Hepatocyte (in vitro differentiated cells): ENCODE results near the gene NSMF. TPM values are rescaled to one million over a fixed set of nuclear protein-coding genes. Genes with fewer than 3 reads are reported as not detected.

ENCODE experiments used
- DNase-seq: peaks from one replicate; pipeline ENCODE4 v3.0.0-alpha.2; 2016; ENCODE audit warnings: low spot score
- H2AFZ ChIP-seq: fragments of 200-600 bp; sonication (generic); 2 replicates; pipeline ENCODE4 v1.6.0; 2016; ENCODE audit warnings: antibody characterized with exemption, mild to moderate bottlenecking
- H3K27ac ChIP-seq: fragments of 200-600 bp; sonication (generic); 2 replicates; pipeline ENCODE4 v1.5.1; 2016; ENCODE audit warnings: mild to moderate bottlenecking
- H3K27me3 ChIP-seq: fragments of 200-600 bp; sonication (generic); 2 replicates; pipeline ENCODE4 v1.6.1; 2016
- H3K36me3 ChIP-seq: fragments of 200-600 bp; sonication (generic); replicated peaks from 2 replicates; pipeline ENCODE4 v1.5.1; 2016; ENCODE audit warnings: low read depth; ENCODE audit not compliant: insufficient read depth
- H3K4me1 ChIP-seq: fragments of 200-600 bp; sonication (generic); 2 replicates; pipeline ENCODE4 v1.5.1; 2016; ENCODE audit warnings: mild to moderate bottlenecking, moderate library complexity; ENCODE audit not compliant: insufficient read depth
- H3K4me2 ChIP-seq: fragments of 200-600 bp; sonication (generic); 2 replicates; pipeline ENCODE4 v1.6.0; 2016
- H3K4me3 ChIP-seq: fragments of 200-600 bp; sonication (generic); 2 replicates; pipeline ENCODE4 v1.5.1; 2016; ENCODE audit warnings: mild to moderate bottlenecking
- H3K79me2 ChIP-seq: fragments of 200-600 bp; sonication (generic); 2 replicates; pipeline ENCODE4 v1.6.0; 2017; ENCODE audit warnings: mild to moderate bottlenecking
- H3K9me2 ChIP-seq: fragments of 200-600 bp; sonication (generic); replicated peaks from 2 replicates; pipeline ENCODE4 v1.6.0; 2017; ENCODE audit warnings: mild to moderate bottlenecking; ENCODE audit not compliant: insufficient read depth
- H3K9me3 ChIP-seq: fragments of 200-600 bp; sonication (generic); 2 replicates; pipeline ENCODE4 v1.5.1; 2016; ENCODE audit warnings: low read depth, mild to moderate bottlenecking
- H4K20me1 ChIP-seq: fragments of 200-600 bp; sonication (generic); 2 replicates; pipeline ENCODE4 v1.6.0; 2016; ENCODE audit warnings: mild to moderate bottlenecking; ENCODE audit not compliant: insufficient read depth, poor library complexity, severe bottlenecking
- CTCF ChIP-seq: fragments of 200-600 bp; sonication (generic); IDR thresholded peaks from 2 replicates; pipeline ENCODE4 v1.5.1; 2016; ENCODE audit warnings: antibody characterized with exemption, mild to moderate bottlenecking; ENCODE audit not compliant: poor library complexity
- EZH2 ChIP-seq: fragments of 200-600 bp; sonication (generic); IDR thresholded peaks from 2 replicates; pipeline ENCODE4 v1.6.1; 2016; ENCODE audit warnings: antibody characterized with exemption, mild to moderate bottlenecking, borderline replicate concordance
- EZH2phosphoT487 ChIP-seq: fragments of 200-600 bp; sonication (generic); IDR thresholded peaks from one replicate; pipeline ENCODE4 v1.6.1; 2018; ENCODE audit warnings: antibody characterized with exemption, mild to moderate bottlenecking, low read depth, moderate library complexity; ENCODE audit not compliant: unreplicated experiment, severe bottlenecking
- WGBS: methylation state at CpG from one replicate; pipeline ENCODE4 v1.1.6; 2016; ENCODE audit warnings: low lambda C conversion rate; ENCODE audit errors: missing lambda C conversion rate; 5-methylcytosine and 5-hydroxymethylcytosine counted together
- polyA plus RNA-seq: library from polyadenylated mRNA; unstranded; fragments of >200 nt; fragmentation: Nextera tagmentation; extraction: Ambion mirVana; gene quantifications from 2 replicates; pipeline ENCODE4 v1.2.1, GENCODE V29; 2016
- total RNA-seq: library from RNA; depleted of rRNA; stranded (reverse); fragments of >200 nt; gene quantifications from 2 replicates; pipeline ENCODE4 v1.2.3, GENCODE V29; 2014

Gene NSMF, protein sequence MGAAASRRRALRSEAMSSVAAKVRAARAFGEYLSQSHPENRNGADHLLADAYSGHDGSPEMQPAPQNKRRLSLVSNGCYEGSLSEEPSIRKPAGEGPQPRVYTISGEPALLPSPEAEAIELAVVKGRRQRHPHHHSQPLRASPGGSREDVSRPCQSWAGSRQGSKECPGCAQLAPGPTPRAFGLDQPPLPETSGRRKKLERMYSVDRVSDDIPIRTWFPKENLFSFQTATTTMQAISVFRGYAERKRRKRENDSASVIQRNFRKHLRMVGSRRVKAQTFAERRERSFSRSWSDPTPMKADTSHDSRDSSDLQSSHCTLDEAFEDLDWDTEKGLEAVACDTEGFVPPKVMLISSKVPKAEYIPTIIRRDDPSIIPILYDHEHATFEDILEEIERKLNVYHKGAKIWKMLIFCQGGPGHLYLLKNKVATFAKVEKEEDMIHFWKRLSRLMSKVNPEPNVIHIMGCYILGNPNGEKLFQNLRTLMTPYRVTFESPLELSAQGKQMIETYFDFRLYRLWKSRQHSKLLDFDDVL
- total RNA-seq (37.2 and 39.5 TPM in 2 replicates), polyA plus RNA-seq (51.6 and 54.7 TPM in 2 replicates)

DNA sequence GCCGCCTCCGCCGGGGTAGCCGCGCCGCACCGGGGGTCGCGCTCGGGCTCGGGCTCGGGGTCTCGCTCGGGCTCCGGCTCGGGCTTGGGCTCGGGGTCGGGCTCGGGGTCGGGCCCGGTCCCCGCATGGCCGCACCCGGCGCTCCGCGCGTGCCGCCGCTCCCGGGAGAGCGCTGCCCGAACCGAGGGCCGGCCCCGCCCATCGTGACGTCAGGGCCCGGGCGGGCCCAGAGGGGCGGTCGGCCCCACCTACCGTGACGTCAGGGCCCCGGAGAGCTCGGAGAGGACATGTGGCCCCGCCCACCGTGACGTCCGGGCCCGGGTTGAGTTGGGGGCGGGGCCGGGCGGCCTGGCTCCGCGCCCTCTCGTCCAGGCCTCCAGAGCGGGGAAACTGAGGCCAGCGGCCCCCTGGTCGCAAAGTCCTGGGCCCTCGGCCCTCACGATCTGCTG lies at the start of gene NSMF:
Gene NSMF, minus strand, starts transcription at position 183 of the 449 bp plus-strand sequence. CDS start 232 bp downstream, outside the sequence.
- Histone ChIP-seq H3K27ac (peak within 1 kb of the TSS; percentile 74), H3K36me3 (no peaks in the 10 kb centered on the region), H3K79me2 (peaks cover 11% of the 10 kb centered on the region), H3K9me2 (no peaks in the 10 kb centered on the region), H3K4me3 (peak within 1 kb of the TSS; percentile 80), H3K4me2 (peak within 1 kb of the TSS; percentile 99), H2AFZ (peak within 1 kb of the TSS; percentile 92), H3K4me1 (peaks cover 4% of the 10 kb centered on the region), H3K9me3 (no peaks in the 10 kb centered on the region), H4K20me1 (peaks cover 3% of the 10 kb centered on the region), H3K27me3 (no peaks in the 10 kb centered on the region)
- DNase-seq = peak; percentile 98
- WGBS = under 1% methylated on average over 49 of the region's 62 CpGs
- TF ChIP-seq CTCF (no peak), EZH2phosphoT487 (no peak), EZH2 (no peak)

GRCh38 chr9:137506702-137507171 lies 47.6 kb upstream of the NSMF start:
- DNase-seq = no peak
- Histone ChIP-seq H4K20me1 (no peaks in the 10 kb centered on the region), H3K36me3 (no peaks in the 10 kb centered on the region), H3K9me2 (no peaks in the 10 kb centered on the region), H3K27me3 (no peaks in the 10 kb centered on the region), H3K79me2 (no peaks in the 10 kb centered on the region), H3K9me3 (no peaks in the 10 kb centered on the region), H3K27ac (no peak overlapping the region), H3K4me2 (no peak overlapping the region), H3K4me1 (no peaks in the 10 kb centered on the region), H3K4me3 (no peak overlapping the region), H2AFZ (no peak overlapping the region)
- WGBS = 94% methylated on average over 26 of the region's 26 CpGs
- TF ChIP-seq EZH2 (no peak), EZH2phosphoT487 (no peak), CTCF (no peak)

DNA sequence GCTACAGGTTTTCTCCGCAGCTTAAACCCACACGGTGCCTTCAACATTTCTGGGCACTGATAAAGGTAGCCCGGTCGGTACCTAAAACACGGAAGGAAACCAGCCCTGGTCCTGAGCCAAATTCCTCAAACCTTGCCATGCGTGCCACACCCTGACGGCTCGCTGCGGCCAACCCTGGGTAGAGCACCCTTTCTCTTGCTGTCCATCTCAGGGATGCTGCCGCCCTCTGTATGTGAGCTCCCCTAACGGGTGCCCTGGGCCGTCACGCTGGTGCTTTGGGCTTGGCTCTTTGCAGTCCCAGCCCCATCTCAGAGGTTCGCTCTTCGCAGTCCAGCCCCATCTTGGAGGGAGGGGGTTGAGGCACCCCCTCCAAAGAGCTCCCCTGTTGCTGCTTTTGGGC lies 47.1 kb upstream of the NSMF start:
- Histone ChIP-seq H3K4me2 (no peak overlapping the region), H4K20me1 (no peaks in the 10 kb centered on the region), H3K36me3 (no peaks in the 10 kb centered on the region), H3K4me3 (no peak overlapping the region), H3K79me2 (no peaks in the 10 kb centered on the region), H3K27ac (no peak overlapping the region), H2AFZ (no peak overlapping the region), H3K9me3 (no peaks in the 10 kb centered on the region), H3K27me3 (no peaks in the 10 kb centered on the region), H3K9me2 (no peaks in the 10 kb centered on the region), H3K4me1 (no peaks in the 10 kb centered on the region)
- no peak for TF ChIP-seq EZH2phosphoT487
- no peak for TF ChIP-seq EZH2
- no peak for TF ChIP-seq CTCF
- whole genome bisulfite sequencing = 95% methylated on average over 15 of the region's 15 CpGs
- DNase-seq = no peak
